ENCODE measurements around the gene OR1L6.

GRCh38 chr9:122695696-122696095 lies 46.4 kb upstream of the OR1L6 start:
- TF ChIP-seq CTCF (conservative IDR thresholded peaks at IDR 0.05) (no peak), ZFX (IDR thresholded peaks at IDR 0.05) (no peak)
